Measurements from ENCODE around the gene LRRC7. TPM values are rescaled to one million over a fixed set of nuclear protein-coding genes. Genes with fewer than 3 reads are reported as not detected.
"Not testable (repeated sequence)": the region's sequence is repeated elsewhere in the genome, so short reads cannot be mapped to it uniquely, and the experiment has no call there.

The LRRC7 gene
- total RNA-seq, 1 experiment from 2014 or later: not detected

- intact Hi-C loops (cut with micrococcal nuclease; ENCODE audit: unreplicated experiment): no loop called here
- peak; percentile 58 for DNase-seq (ENCODE audit: low spot score)
- H3K9me3 ChIP-seq (ENCODE audit: low read depth, low read length, poor library complexity, severe bottlenecking): no peaks in the 10 kb centered on the region
- H3K36me3 ChIP-seq (ENCODE audit: insufficient read depth, low read length, poor library complexity, severe bottlenecking): no peaks in the 10 kb centered on the region
- ChIA-PET CTCF (no interaction called here), POLR2A (ENCODE audit: low non-redundant PET) (no interaction called here)
- H3K4me1 ChIP-seq (ENCODE audit: insufficient read depth, low read length, poor library complexity, severe bottlenecking): peaks cover 7% of the 10 kb centered on the region
- no peaks in the 10 kb centered on the region for H3K27me3 ChIP-seq (replicated peaks; ENCODE audit: insufficient read depth, low read depth, low read length, poor library complexity)
- H3K27ac ChIP-seq (ENCODE audit: low read depth, low read length, poor library complexity, severe bottlenecking): no peak overlapping the region
- BruUV-seq (replicated peaks): no TSS peak
- TF ChIP-seq CTCF (conservative IDR thresholded peaks at IDR 0.05; ENCODE audit: low read depth, low read length) (no peak), EZH2 (IDR thresholded peaks at IDR 0.05; ENCODE audit: borderline replicate concordance, low read depth, low read length, poor library complexity, severe bottlenecking) (no peak)
- no peak overlapping the region for H3K4me3 ChIP-seq (ENCODE audit: low read depth, low read length, poor library complexity, severe bottlenecking)
Measured at GRCh38 chr1:69952676-69953075, 385.0 kb downstream of the LRRC7 start.

GRCh38 chr1:69962452-69962851 is 394.7 kb downstream of the LRRC7 start:
- POLR2A ChIA-PET (ENCODE audit: low non-redundant PET); H3K9me3 ChIP-seq (ENCODE audit: low read depth, low read length, poor library complexity, severe bottlenecking); H3K27me3 ChIP-seq (replicated peaks; ENCODE audit: insufficient read depth, low read depth, low read length, poor library complexity); intact Hi-C loops (cut with micrococcal nuclease; ENCODE audit: unreplicated experiment); DNase-seq (ENCODE audit: low spot score); H3K36me3 ChIP-seq (ENCODE audit: insufficient read depth, low read length, poor library complexity, severe bottlenecking); CTCF ChIA-PET; H3K27ac ChIP-seq (ENCODE audit: low read depth, low read length, poor library complexity, severe bottlenecking); BruUV-seq (replicated peaks); H3K4me1 ChIP-seq (ENCODE audit: insufficient read depth, low read length, poor library complexity, severe bottlenecking); H3K4me3 ChIP-seq (ENCODE audit: low read depth, low read length, poor library complexity, severe bottlenecking): not testable (repeated sequence)

GRCh38 chr1:69967245-69967766 is 399.6 kb downstream of the LRRC7 start:
- TF ChIP-seq EZH2 (IDR thresholded peaks at IDR 0.05; ENCODE audit: borderline replicate concordance, low read depth, low read length, poor library complexity, severe bottlenecking) (no peak), CTCF (conservative IDR thresholded peaks at IDR 0.05; ENCODE audit: low read depth, low read length) (no peak)
- intact Hi-C loops (cut with micrococcal nuclease; ENCODE audit: unreplicated experiment): no loop called here
- ChIA-PET CTCF (no interaction called here), POLR2A (ENCODE audit: low non-redundant PET) (no interaction called here)
- no peak overlapping the region for H3K27ac ChIP-seq (ENCODE audit: low read depth, low read length, poor library complexity, severe bottlenecking)
- H3K4me3 ChIP-seq (ENCODE audit: low read depth, low read length, poor library complexity, severe bottlenecking): no peak overlapping the region
- BruUV-seq (replicated peaks): no TSS peak
- no peaks in the 10 kb centered on the region for H3K36me3 ChIP-seq (ENCODE audit: insufficient read depth, low read length, poor library complexity, severe bottlenecking)
- no peaks in the 10 kb centered on the region for H3K9me3 ChIP-seq (ENCODE audit: low read depth, low read length, poor library complexity, severe bottlenecking)
- no peaks in the 10 kb centered on the region for H3K4me1 ChIP-seq (ENCODE audit: insufficient read depth, low read length, poor library complexity, severe bottlenecking)
- peak; percentile 29 for DNase-seq (ENCODE audit: low spot score)
- no peaks in the 10 kb centered on the region for H3K27me3 ChIP-seq (replicated peaks; ENCODE audit: insufficient read depth, low read depth, low read length, poor library complexity)

- CTCF ChIA-PET: no interaction called here
- POLR2A ChIA-PET (ENCODE audit: low non-redundant PET): no interaction called here
- no peak overlapping the region for H3K4me3 ChIP-seq (ENCODE audit: low read depth, low read length, poor library complexity, severe bottlenecking)
- H3K36me3 ChIP-seq (ENCODE audit: insufficient read depth, low read length, poor library complexity, severe bottlenecking): no peaks in the 10 kb centered on the region
- no peaks in the 10 kb centered on the region for H3K9me3 ChIP-seq (ENCODE audit: low read depth, low read length, poor library complexity, severe bottlenecking)
- DNase-seq (ENCODE audit: low spot score): peak; percentile 72
- H3K27ac ChIP-seq (ENCODE audit: low read depth, low read length, poor library complexity, severe bottlenecking): no peak overlapping the region
- H3K27me3 ChIP-seq (replicated peaks; ENCODE audit: insufficient read depth, low read depth, low read length, poor library complexity): no peaks in the 10 kb centered on the region
- H3K4me1 ChIP-seq (ENCODE audit: insufficient read depth, low read length, poor library complexity, severe bottlenecking): peaks cover 8% of the 10 kb centered on the region
- TF ChIP-seq CTCF (conservative IDR thresholded peaks at IDR 0.05; ENCODE audit: low read depth, low read length): no peak
- TF ChIP-seq EZH2 (IDR thresholded peaks at IDR 0.05; ENCODE audit: borderline replicate concordance, low read depth, low read length, poor library complexity, severe bottlenecking): no peak
- intact Hi-C loops (cut with micrococcal nuclease; ENCODE audit: unreplicated experiment): no loop called here
- BruUV-seq (replicated peaks): no TSS peak
Measured at GRCh38 chr1:69976896-69977295, 409.2 kb downstream of the LRRC7 start.
